WERI-Rb-1 (cell line): ENCODE results near the gene KIAA0408.
"Not testable (repeated sequence)": the region's sequence is repeated elsewhere in the genome, so short reads cannot be mapped to it uniquely, and the experiment has no call there.

Experiments
- DNase-seq: peaks from one replicate; pipeline ENCODE4 v3.0.0-alpha.2; 2020
- H3K27ac ChIP-seq: fragments of 250-450 bp; sonication (Bioruptor Pico); 2 replicates; pipeline ENCODE4 v1.5.1; 2020; ENCODE audit warnings: mild to moderate bottlenecking, moderate library complexity
- H3K27me3 ChIP-seq: fragments of 250-450 bp; sonication (Bioruptor Pico); 2 replicates; pipeline ENCODE4 v1.5.1; 2021; ENCODE audit warnings: mild to moderate bottlenecking, low read depth, moderate library complexity; ENCODE audit not compliant: insufficient read depth, severe bottlenecking
- H3K36me3 ChIP-seq: fragments of 250-450 bp; sonication (Bioruptor Pico); 2 replicates; pipeline ENCODE4 v1.5.1; 2020; ENCODE audit warnings: mild to moderate bottlenecking, moderate library complexity
- H3K4me3 ChIP-seq: 2 replicates; pipeline ENCODE4 v1.5.1; 2011; ENCODE audit warnings: low read depth, mild to moderate bottlenecking, control low read depth, low read length
- H3K9me3 ChIP-seq: fragments of 250-450 bp; sonication (Bioruptor Pico); 2 replicates; pipeline ENCODE4 v1.5.1; 2021; ENCODE audit warnings: mild to moderate bottlenecking, moderate library complexity; ENCODE audit not compliant: severe bottlenecking
- TF ChIP-seq, protein P1 (sequence below): IDR thresholded peaks from 2 replicates; pipeline ENCODE4 v1.5.1; 2011; ENCODE audit warnings: low read depth, mild to moderate bottlenecking, control low read depth, inconsistent platforms, low read length

KIAA0408 gene

DNA sequence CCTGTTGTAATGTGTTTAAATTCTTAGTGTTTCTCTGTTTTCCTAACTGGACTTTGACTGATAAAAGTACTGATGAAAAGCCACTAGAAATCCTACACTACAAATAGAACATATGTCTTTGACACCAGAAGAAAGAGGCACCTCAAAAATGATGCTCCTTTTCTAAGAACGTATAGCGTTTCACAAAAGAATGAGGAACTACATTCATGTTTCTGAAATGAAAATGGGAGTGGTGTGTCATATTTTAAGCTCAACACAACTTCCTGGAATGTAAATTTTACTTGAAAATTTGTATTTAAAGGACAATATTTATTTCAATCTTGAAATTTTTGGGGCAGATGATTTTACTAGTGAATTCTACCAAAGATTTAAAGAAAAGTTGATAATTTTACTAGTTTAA lies 35.3 kb downstream of the KIAA0408 start:
- H3K4me3 ChIP-seq: no peak overlapping the region
- TF ChIP-seq, protein P1, sequence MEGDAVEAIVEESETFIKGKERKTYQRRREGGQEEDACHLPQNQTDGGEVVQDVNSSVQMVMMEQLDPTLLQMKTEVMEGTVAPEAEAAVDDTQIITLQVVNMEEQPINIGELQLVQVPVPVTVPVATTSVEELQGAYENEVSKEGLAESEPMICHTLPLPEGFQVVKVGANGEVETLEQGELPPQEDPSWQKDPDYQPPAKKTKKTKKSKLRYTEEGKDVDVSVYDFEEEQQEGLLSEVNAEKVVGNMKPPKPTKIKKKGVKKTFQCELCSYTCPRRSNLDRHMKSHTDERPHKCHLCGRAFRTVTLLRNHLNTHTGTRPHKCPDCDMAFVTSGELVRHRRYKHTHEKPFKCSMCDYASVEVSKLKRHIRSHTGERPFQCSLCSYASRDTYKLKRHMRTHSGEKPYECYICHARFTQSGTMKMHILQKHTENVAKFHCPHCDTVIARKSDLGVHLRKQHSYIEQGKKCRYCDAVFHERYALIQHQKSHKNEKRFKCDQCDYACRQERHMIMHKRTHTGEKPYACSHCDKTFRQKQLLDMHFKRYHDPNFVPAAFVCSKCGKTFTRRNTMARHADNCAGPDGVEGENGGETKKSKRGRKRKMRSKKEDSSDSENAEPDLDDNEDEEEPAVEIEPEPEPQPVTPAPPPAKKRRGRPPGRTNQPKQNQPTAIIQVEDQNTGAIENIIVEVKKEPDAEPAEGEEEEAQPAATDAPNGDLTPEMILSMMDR: no peak
- DNase-seq: no peak
- H3K27me3 ChIP-seq: no peaks in the 10 kb centered on the region
- H3K27ac ChIP-seq: no peak overlapping the region
- no peaks in the 10 kb centered on the region for H3K9me3 ChIP-seq
- no peaks in the 10 kb centered on the region for H3K36me3 ChIP-seq

DNA sequence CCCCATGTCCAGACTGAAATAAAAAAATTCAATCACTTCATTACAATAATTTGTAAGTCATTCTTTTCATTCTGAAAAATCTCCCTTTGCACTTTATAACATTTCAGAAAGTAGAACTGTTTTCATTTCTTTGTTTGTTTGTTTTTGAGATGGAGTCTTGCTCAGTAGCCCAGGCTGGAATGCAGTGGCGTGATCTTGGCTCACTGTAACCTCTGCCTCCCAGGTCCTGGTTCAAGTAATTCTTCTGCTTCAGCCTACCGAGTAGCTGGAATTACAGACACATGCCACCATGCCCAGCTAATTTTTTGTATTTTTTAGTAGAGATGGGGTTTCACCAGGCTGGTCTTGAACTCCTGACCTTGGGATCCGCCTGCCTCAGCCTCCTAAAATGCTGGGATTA lies 38.0 kb downstream of the KIAA0408 start:
- H3K4me3 ChIP-seq, DNase-seq, H3K27me3 ChIP-seq, H3K27ac ChIP-seq, H3K9me3 ChIP-seq, H3K36me3 ChIP-seq: not testable (repeated sequence)

DNA sequence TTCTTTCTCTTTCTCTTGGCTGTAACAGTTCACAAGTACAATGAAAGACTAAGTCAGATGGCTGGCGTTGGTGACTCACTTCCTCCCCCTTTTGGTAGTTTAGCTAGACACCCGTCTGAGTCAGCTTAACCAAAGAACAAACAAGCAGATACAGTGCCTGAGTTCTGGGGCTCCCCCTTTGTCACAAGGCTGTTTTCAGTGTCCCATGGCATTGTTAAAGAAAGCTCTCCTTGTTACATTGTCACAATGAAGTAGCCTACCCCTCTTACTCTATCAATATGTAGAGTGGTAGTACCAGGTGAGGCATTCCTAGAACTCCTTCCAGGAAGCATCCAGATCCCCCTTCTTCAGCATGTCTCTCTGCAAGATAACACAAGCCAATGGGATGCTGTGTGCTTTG lies 38.6 kb downstream of the KIAA0408 start:
- Histone ChIP-seq H3K27me3 (no peaks in the 10 kb centered on the region), H3K27ac (no peak overlapping the region), H3K36me3 (no peaks in the 10 kb centered on the region), H3K9me3 (no peaks in the 10 kb centered on the region), H3K4me3 (no peak overlapping the region)
- TF ChIP-seq, protein P1: peak; percentile 69
- peak; percentile 60 for DNase-seq

DNA sequence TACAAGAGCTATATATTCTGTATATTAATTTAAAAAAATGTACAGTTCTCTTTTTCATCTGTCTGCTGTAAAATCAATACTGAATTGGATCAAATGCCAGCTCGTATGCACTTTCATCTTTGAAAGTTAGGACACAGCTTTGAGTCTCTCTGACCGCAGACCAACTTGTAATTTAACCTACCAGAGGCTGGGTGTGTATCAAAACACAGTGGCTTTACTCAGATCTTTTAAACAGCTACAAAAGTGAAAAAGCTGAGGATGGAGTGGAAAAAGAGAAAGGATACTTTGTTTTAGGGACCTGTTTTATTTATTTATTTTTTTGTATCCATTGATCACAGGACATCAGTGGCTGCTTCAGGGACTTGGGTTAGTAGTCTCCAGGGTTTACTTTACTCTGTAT lies 44.1 kb downstream of the KIAA0408 start:
- H3K9me3 ChIP-seq: no peaks in the 10 kb centered on the region
- H3K27me3 ChIP-seq: no peaks in the 10 kb centered on the region
- H3K27ac ChIP-seq: no peak overlapping the region
- H3K36me3 ChIP-seq: no peaks in the 10 kb centered on the region
- no peak for DNase-seq
- TF ChIP-seq, protein P1: no peak
- H3K4me3 ChIP-seq: no peak overlapping the region

DNA sequence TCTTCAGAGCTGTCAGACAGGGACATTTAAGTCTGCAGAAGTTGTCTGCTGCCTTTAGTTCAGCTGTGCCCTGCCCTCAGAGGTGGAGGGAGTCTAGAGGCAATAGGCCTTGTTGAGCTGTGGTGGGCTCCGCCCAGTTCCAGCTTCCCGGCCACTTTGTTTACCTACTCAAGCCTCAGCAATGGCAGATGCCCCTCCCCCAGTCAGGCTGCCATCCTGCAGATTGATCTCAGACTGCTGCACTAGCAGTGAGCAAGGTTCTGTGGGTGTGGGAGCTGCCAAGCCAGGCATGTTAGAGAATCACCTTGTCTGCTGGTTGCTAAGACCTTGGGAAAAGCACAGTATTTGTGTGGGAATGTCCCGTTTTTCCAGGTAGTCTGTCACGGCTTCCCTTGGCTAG lies 46.1 kb downstream of the KIAA0408 start:
- H3K4me3 ChIP-seq, H3K9me3 ChIP-seq, H3K36me3 ChIP-seq, H3K27me3 ChIP-seq, H3K27ac ChIP-seq: not testable (repeated sequence)
- peak; percentile 18 for DNase-seq

DNA sequence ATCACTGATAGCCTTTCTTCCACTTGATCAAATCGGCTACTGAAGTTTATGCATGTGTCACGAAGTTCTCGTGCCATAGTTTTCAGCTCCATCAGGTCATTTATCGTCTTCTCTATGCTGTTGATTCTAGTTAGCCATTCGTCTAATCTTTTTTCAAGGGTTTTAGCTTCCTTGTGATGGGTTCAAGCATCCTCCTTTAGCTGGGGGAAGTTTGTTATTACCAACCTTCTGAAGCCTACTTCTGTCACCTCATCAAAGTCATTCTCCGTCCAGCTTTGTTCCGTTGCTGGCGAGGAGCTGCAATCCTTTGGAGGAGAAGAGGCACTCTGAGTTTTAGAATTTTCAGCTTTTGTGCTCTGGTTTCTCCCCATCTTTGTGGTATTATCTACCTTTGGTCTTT lies 47.2 kb downstream of the KIAA0408 start:
- H3K4me3 ChIP-seq, DNase-seq, H3K9me3 ChIP-seq, H3K36me3 ChIP-seq, H3K27ac ChIP-seq, H3K27me3 ChIP-seq: not testable (repeated sequence)
